Measurements from ENCODE around the gene RAD18.

RAD18 gene

GRCh38 chr3:8964436-8965370, 1.4 kb upstream of the RAD18 start:
- DNase-seq (ENCODE audit: low read depth) = peak; percentile 70

GRCh38 chr3:8962226-8962861, 928 bp downstream of the RAD18 start:
- no peak for DNase-seq (ENCODE audit: low read depth)

GRCh38 chr3:8959668-8960067, 3.6 kb downstream of the RAD18 start:
- DNase-seq (ENCODE audit: low read depth) = no peak

- DNase-seq (ENCODE audit: low read depth) = no peak
These were observed 8.1 kb downstream of the RAD18 start for GRCh38 chr3:8954938-8955763.

GRCh38 chr3:8953313-8953712, 10.0 kb downstream of the RAD18 start:
- DNase-seq (ENCODE audit: low read depth) = no peak

- DNase-seq (ENCODE audit: low read depth) = no peak
These were observed 11.1 kb downstream of the RAD18 start for GRCh38 chr3:8952130-8952529.

- DNase-seq (ENCODE audit: low read depth) = no peak
These were observed 17.2 kb downstream of the RAD18 start for GRCh38 chr3:8945890-8946600.

- no peak for DNase-seq (ENCODE audit: low read depth)
These were observed 20.4 kb downstream of the RAD18 start for GRCh38 chr3:8942746-8943488.

- no peak for DNase-seq (ENCODE audit: low read depth)
These were observed 21.2 kb downstream of the RAD18 start for GRCh38 chr3:8942115-8942514.

- peak; percentile 29 for DNase-seq (ENCODE audit: low read depth)
These were observed 25.3 kb downstream of the RAD18 start for GRCh38 chr3:8938021-8938420.

- DNase-seq (ENCODE audit: low read depth) = peak; percentile 69
These were observed 25.9 kb downstream of the RAD18 start for GRCh38 chr3:8937064-8938020.

GRCh38 chr3:8932507-8932906, 30.8 kb downstream of the RAD18 start:
- DNase-seq (ENCODE audit: low read depth) = no peak

GRCh38 chr3:8931342-8931741, 31.9 kb downstream of the RAD18 start:
- no peak for DNase-seq (ENCODE audit: low read depth)

- DNase-seq (ENCODE audit: low read depth) = no peak
These were observed 33.4 kb downstream of the RAD18 start for GRCh38 chr3:8929860-8930259.

- DNase-seq (ENCODE audit: low read depth) = no peak
These were observed 48.8 kb downstream of the RAD18 start for GRCh38 chr3:8914491-8914890.

- DNase-seq (ENCODE audit: low read depth) = no peak
These were observed 51.5 kb downstream of the RAD18 start for GRCh38 chr3:8911781-8912180.

- no peak for DNase-seq (ENCODE audit: low read depth)
These were observed 54.1 kb downstream of the RAD18 start for GRCh38 chr3:8909160-8909559.

GRCh38 chr3:8903191-8903590, 60.1 kb downstream of the RAD18 start:
- no peak for DNase-seq (ENCODE audit: low read depth)

- no peak for DNase-seq (ENCODE audit: low read depth)
These were observed 62.4 kb downstream of the RAD18 start for GRCh38 chr3:8900869-8901268.

GRCh38 chr3:8899876-8900460, 63.3 kb downstream of the RAD18 start:
- no peak for DNase-seq (ENCODE audit: low read depth)
